ENCODE data around the gene PLCH1.

GRCh38 chr3:155676252-155676981 is 68.5 kb downstream of the PLCH1 start:
- no peak for TF ChIP-seq CTCF (conservative IDR thresholded peaks at IDR 0.05)
- no peak for TF ChIP-seq ZFX (IDR thresholded peaks at IDR 0.05)

Measured in C4-2B (cell line).